ENCODE measurements around the gene DEXI.

DEXI gene

DNA sequence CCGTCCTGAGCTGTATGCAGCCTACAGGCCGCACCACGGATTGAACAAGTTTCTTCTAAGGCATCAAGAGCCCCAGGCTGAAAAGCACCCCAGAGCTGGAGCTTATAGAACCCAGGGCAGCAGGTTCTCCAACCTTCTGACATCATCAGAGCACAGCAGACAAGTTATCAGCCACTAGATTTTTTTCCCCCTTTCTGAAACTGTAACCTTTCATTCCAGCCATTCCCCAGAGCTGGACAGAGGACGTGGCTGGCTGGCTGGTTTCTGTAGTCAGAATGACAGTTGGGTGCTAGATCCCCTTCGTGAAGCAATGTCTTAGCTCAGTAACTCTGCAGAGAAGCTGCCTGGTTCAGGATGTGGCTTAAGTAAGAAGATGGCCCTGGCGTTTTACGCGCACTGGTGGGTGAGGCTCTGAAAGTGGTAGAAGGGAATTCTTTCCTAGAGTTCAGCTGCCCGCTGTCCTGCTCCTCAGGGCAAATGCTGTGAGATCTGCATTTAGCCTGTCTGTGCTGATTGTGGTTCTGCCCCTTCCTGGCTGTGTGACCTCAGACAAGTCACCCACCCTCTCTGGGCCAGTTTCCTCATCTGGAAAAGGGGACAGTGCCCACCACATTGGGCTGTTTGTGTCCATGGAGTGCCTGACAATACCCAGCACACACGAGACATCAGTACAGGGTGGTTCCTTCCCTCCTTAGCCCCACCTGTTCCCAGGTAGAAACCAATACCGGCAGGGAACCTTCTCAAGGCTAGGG lies 9.1 kb downstream of the DEXI start:
- TF ChIP-seq SIN3A (IDR thresholded peaks at IDR 0.05; ENCODE audit: borderline replicate concordance, insufficient read depth, low read length) (no peak), TAF1 (IDR thresholded peaks at IDR 0.05; ENCODE audit: borderline replicate concordance, insufficient read depth, low read length) (no peak), FOXP2 (optimal IDR thresholded peaks at IDR 0.05; ENCODE audit: borderline replicate concordance, extremely low read depth, extremely low read length, insufficient read depth) (no peak), POLR2AphosphoS5 (IDR thresholded peaks at IDR 0.05; ENCODE audit: low read depth, low read length) (no peak)
- TF ChIP-seq, protein P1, sequence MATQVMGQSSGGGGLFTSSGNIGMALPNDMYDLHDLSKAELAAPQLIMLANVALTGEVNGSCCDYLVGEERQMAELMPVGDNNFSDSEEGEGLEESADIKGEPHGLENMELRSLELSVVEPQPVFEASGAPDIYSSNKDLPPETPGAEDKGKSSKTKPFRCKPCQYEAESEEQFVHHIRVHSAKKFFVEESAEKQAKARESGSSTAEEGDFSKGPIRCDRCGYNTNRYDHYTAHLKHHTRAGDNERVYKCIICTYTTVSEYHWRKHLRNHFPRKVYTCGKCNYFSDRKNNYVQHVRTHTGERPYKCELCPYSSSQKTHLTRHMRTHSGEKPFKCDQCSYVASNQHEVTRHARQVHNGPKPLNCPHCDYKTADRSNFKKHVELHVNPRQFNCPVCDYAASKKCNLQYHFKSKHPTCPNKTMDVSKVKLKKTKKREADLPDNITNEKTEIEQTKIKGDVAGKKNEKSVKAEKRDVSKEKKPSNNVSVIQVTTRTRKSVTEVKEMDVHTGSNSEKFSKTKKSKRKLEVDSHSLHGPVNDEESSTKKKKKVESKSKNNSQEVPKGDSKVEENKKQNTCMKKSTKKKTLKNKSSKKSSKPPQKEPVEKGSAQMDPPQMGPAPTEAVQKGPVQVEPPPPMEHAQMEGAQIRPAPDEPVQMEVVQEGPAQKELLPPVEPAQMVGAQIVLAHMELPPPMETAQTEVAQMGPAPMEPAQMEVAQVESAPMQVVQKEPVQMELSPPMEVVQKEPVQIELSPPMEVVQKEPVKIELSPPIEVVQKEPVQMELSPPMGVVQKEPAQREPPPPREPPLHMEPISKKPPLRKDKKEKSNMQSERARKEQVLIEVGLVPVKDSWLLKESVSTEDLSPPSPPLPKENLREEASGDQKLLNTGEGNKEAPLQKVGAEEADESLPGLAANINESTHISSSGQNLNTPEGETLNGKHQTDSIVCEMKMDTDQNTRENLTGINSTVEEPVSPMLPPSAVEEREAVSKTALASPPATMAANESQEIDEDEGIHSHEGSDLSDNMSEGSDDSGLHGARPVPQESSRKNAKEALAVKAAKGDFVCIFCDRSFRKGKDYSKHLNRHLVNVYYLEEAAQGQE (IDR thresholded peaks at IDR 0.05; ENCODE audit: insufficient read depth in 1 of 2, low read depth in 2 of 2, low read length in 2 of 2) = no peak

DNA sequence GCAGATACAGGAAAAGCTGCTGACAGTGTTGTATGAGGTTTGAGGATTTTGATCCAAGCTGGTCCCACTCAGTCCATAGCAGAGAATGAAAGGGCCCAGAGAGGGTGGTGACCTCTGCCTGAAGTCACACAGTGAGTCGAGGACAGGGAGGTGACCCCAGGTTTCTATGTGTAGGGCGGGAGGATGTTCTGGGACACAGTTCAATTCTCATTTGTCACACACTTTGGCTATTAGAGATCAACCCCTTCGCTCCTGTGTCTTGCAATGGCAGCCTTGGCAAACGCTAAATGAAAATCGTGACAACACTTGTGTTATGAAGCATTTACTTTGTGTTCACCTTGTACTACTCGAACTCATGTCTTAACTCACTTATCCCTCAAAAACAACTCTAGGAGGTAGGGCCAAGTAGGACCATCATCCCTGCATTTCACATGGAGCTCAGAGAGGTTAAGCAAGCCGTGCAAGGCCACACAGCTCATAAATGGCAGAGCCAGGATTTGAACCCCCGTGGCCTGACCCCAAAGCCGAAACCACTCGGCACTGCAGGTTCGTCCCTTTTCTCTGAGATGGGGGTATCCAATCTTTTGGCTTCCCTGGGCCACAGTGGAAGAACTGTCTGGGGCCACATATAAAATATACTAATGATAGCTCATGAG lies 10.2 kb downstream of the DEXI start:
- TF ChIP-seq, protein P1 (IDR thresholded peaks at IDR 0.05; ENCODE audit: insufficient read depth in 1 of 2, low read depth in 2 of 2, low read length in 2 of 2) = no peak
- no peak for TF ChIP-seq FOXP2 (optimal IDR thresholded peaks at IDR 0.05; ENCODE audit: borderline replicate concordance, extremely low read depth, extremely low read length, insufficient read depth)
- no peak for TF ChIP-seq POLR2AphosphoS5 (IDR thresholded peaks at IDR 0.05; ENCODE audit: low read depth, low read length)
- TF ChIP-seq TAF1 (IDR thresholded peaks at IDR 0.05; ENCODE audit: borderline replicate concordance, insufficient read depth, low read length) = no peak
- no peak for TF ChIP-seq SIN3A (IDR thresholded peaks at IDR 0.05; ENCODE audit: borderline replicate concordance, insufficient read depth, low read length)

DNA sequence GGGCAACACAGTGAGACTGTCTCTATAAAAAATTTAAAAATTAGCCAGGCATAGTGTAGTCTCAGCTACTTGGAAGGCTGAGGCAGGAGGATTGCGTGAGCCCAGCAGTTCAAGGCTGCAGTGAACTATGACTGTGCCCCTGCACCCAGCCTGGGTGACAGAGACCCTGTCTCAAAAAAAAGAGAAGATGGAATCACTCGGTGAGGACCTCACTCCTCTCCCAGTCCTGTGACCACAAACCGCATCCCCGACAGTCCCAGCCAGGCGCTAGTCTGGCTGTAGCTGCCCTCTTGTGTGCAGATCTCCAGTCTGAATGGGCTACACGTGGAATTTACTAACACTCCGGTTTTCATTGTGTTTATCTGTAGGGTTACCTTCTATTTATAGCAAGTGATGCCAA lies 11.1 kb downstream of the DEXI start:
- TF ChIP-seq, protein P1 (IDR thresholded peaks at IDR 0.05; ENCODE audit: insufficient read depth in 1 of 2, low read depth in 2 of 2, low read length in 2 of 2) = no peak
- no peak for TF ChIP-seq TAF1 (IDR thresholded peaks at IDR 0.05; ENCODE audit: borderline replicate concordance, insufficient read depth, low read length)
- TF ChIP-seq SIN3A (IDR thresholded peaks at IDR 0.05; ENCODE audit: borderline replicate concordance, insufficient read depth, low read length) = no peak
- TF ChIP-seq POLR2AphosphoS5 (IDR thresholded peaks at IDR 0.05; ENCODE audit: low read depth, low read length) = no peak
- no peak for TF ChIP-seq FOXP2 (optimal IDR thresholded peaks at IDR 0.05; ENCODE audit: borderline replicate concordance, extremely low read depth, extremely low read length, insufficient read depth)

DNA sequence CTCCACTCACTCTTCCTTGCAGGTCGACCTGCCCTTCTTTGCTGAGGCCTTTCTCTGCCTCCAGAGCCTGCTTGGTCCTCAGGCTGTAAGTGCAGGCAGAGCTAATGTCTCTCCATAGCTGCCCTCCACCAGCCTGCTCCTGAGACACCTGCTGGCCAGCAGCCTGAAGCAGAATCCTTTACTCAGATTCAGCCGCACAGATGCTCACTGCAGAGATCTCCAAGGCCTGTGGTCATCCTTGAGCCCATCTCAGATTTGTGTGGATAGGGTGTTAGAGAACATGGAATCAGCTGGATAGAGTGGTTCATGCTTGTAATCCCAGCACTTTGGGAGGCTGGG lies 11.5 kb downstream of the DEXI start:
- TF ChIP-seq TAF1 (IDR thresholded peaks at IDR 0.05; ENCODE audit: borderline replicate concordance, insufficient read depth, low read length) (no peak), POLR2AphosphoS5 (IDR thresholded peaks at IDR 0.05; ENCODE audit: low read depth, low read length) (no peak), FOXP2 (optimal IDR thresholded peaks at IDR 0.05; ENCODE audit: borderline replicate concordance, extremely low read depth, extremely low read length, insufficient read depth) (no peak), SIN3A (IDR thresholded peaks at IDR 0.05; ENCODE audit: borderline replicate concordance, insufficient read depth, low read length) (no peak)
- TF ChIP-seq, protein P1 (IDR thresholded peaks at IDR 0.05; ENCODE audit: insufficient read depth in 1 of 2, low read depth in 2 of 2, low read length in 2 of 2) = no peak

Measured in PFSK-1 (cell line).